Astrocyte (in vitro differentiated cells and primary cell): Measurements from ENCODE around the gene KLF18. TPM values are rescaled to one million over a fixed set of nuclear protein-coding genes. Genes with fewer than 3 reads are reported as not detected.

Experiments used
- DNase-seq: peaks from one replicate; pipeline ENCODE4 v3.0.0-alpha.2; 2010; ENCODE audit warnings: low read depth
- FAIRE-seq: peaks from 2 replicates; lab custom pipeline; 2011; peaks lifted over from hg19 to GRCh38; lab: Jason Lieb, UNC
- H2AFZ ChIP-seq: 2 replicates; pipeline ENCODE4 v1.6.0; 2012; ENCODE audit warnings: low read depth, low read length, inconsistent platforms
- H3K27ac ChIP-seq: 2 replicates; pipeline ENCODE4 v1.5.1; 2011; ENCODE audit warnings: low read depth, low read length, inconsistent platforms
- H3K27me3 ChIP-seq: 2 replicates; pipeline ENCODE4 v1.6.0; 2011; ENCODE audit warnings: low read length, inconsistent platforms; ENCODE audit not compliant: insufficient read depth
- H3K36me3 ChIP-seq: 2 replicates; pipeline ENCODE4 v1.5.1; 2011; ENCODE audit warnings: low read length, inconsistent platforms; ENCODE audit not compliant: insufficient read depth
- H3K4me1 ChIP-seq: 2 replicates; pipeline ENCODE4 v1.5.1; 2011; ENCODE audit warnings: low read length, inconsistent platforms; ENCODE audit not compliant: insufficient read depth
- H3K4me2 ChIP-seq: 2 replicates; pipeline ENCODE4 v1.6.0; 2012; ENCODE audit warnings: low read length, inconsistent platforms
- H3K4me3 ChIP-seq: 2 replicates; pipeline ENCODE4 v1.5.1; 2011; ENCODE audit warnings: low read depth, mild to moderate bottlenecking, low read length, inconsistent platforms; ENCODE audit not compliant: insufficient read depth
- H3K79me2 ChIP-seq: 2 replicates; pipeline ENCODE4 v1.6.0; 2012; ENCODE audit warnings: mild to moderate bottlenecking, low read length, inconsistent platforms; ENCODE audit not compliant: insufficient read depth
- H3K9ac ChIP-seq: 2 replicates; pipeline ENCODE4 v1.6.0; 2012; ENCODE audit warnings: mild to moderate bottlenecking, low read length, inconsistent platforms
- H3K9me3 ChIP-seq: 2 replicates; pipeline ENCODE4 v1.5.1; 2012; ENCODE audit warnings: low read depth, mild to moderate bottlenecking, low read length, inconsistent platforms; ENCODE audit not compliant: insufficient read depth
- H4K20me1 ChIP-seq: 2 replicates; pipeline ENCODE4 v1.6.0; 2012; ENCODE audit warnings: low read length, inconsistent platforms; ENCODE audit not compliant: insufficient read depth
- H3K27ac Mint-ChIP-seq: one replicate; pipeline ENCODE4 v1.8.0; 2021; ENCODE audit warnings: mild to moderate bottlenecking, mixed read lengths; ENCODE audit not compliant: unreplicated experiment
- H3K27me3 Mint-ChIP-seq: one replicate; pipeline ENCODE4 v1.8.0; 2021; ENCODE audit warnings: low read depth, mixed read lengths; ENCODE audit not compliant: unreplicated experiment
- H3K36me3 Mint-ChIP-seq: one replicate; pipeline ENCODE4 v1.8.0; 2021; ENCODE audit warnings: low read depth, mixed read lengths; ENCODE audit not compliant: unreplicated experiment
- H3K4me1 Mint-ChIP-seq: one replicate; pipeline ENCODE4 v1.8.0; 2021; ENCODE audit warnings: low read depth, mixed read lengths; ENCODE audit not compliant: unreplicated experiment
- H3K4me3 Mint-ChIP-seq: one replicate; pipeline ENCODE4 v1.8.0; 2021; ENCODE audit warnings: mild to moderate bottlenecking, moderate library complexity, mixed read lengths; ENCODE audit not compliant: unreplicated experiment
- H3K9me3 Mint-ChIP-seq: one replicate; pipeline ENCODE4 v1.8.0; 2021; ENCODE audit warnings: mild to moderate bottlenecking, mixed read lengths; ENCODE audit not compliant: unreplicated experiment
- CTCF ChIP-seq: IDR thresholded peaks from 2 replicates; pipeline ENCODE4 v1.5.1; 2011; ENCODE audit warnings: low read depth, mild to moderate bottlenecking, inconsistent platforms, low read length, moderate library complexity; ENCODE audit not compliant: insufficient read depth
- EZH2 ChIP-seq: IDR thresholded peaks from 2 replicates; pipeline ENCODE4 v1.6.1; 2012; ENCODE audit warnings: mild to moderate bottlenecking, low read length, inconsistent platforms; ENCODE audit not compliant: insufficient read depth
- total RNA-seq: library from RNA; stranded (reverse); gene quantifications from 2 replicates; pipeline ENCODE4 v1.2.1, GENCODE V29; 2021

KLF18 gene
- total RNA-seq, 1 donor from 2014 or later, result not detected

- Mint-ChIP-seq H3K36me3 (no peaks in the 10 kb centered on the region), H3K27ac (no peak overlapping the region), H3K9me3 (peaks cover 5% of the 10 kb centered on the region), H3K4me3 (no peak overlapping the region), H3K4me1 (no peaks in the 10 kb centered on the region), H3K27me3 (peaks cover 13% of the 10 kb centered on the region)
- Histone ChIP-seq H3K9me3 (no peaks in the 10 kb centered on the region), H3K36me3 (no peaks in the 10 kb centered on the region), H3K4me3 (no peak overlapping the region), H2AFZ (no peak overlapping the region), H3K4me1 (no peaks in the 10 kb centered on the region), H3K27ac (no peak overlapping the region), H3K27me3 (no peaks in the 10 kb centered on the region), H4K20me1 (no peaks in the 10 kb centered on the region), H3K9ac (no peak overlapping the region), H3K79me2 (no peaks in the 10 kb centered on the region), H3K4me2 (no peak overlapping the region)
- DNase-seq (no peak), FAIRE-seq (no peak)
- no peak for TF ChIP-seq EZH2
- no peak for TF ChIP-seq CTCF
Observed at GRCh38 chr1:44135886-44136285, 5.5 kb downstream of the KLF18 start.

GRCh38 chr1:44134071-44134920 is 7.1 kb downstream of the KLF18 start:
- no peak for FAIRE-seq
- Histone ChIP-seq H3K27me3 (no peaks in the 10 kb centered on the region), H3K27ac (no peak overlapping the region), H3K4me2 (no peak overlapping the region), H2AFZ (no peak overlapping the region), H3K36me3 (no peaks in the 10 kb centered on the region), H3K4me1 (no peaks in the 10 kb centered on the region), H3K9ac (no peak overlapping the region), H4K20me1 (no peaks in the 10 kb centered on the region), H3K79me2 (no peaks in the 10 kb centered on the region), H3K9me3 (no peaks in the 10 kb centered on the region), H3K4me3 (no peak overlapping the region)
- no peak for TF ChIP-seq CTCF
- TF ChIP-seq EZH2, result no peak
- peaks cover 7% of the 10 kb centered on the region for H3K9me3 Mint-ChIP-seq
- peaks cover 10% of the 10 kb centered on the region for H3K27me3 Mint-ChIP-seq
- H3K36me3 Mint-ChIP-seq, result no peaks in the 10 kb centered on the region
- H3K27ac Mint-ChIP-seq, result no peak overlapping the region
- no peak for DNase-seq
- H3K4me1 Mint-ChIP-seq, result no peaks in the 10 kb centered on the region
- no peak overlapping the region for H3K4me3 Mint-ChIP-seq

GRCh38 chr1:44131411-44131810 is 10.0 kb downstream of the KLF18 start:
- Histone ChIP-seq H3K4me1 (no peaks in the 10 kb centered on the region), H3K9me3 (no peaks in the 10 kb centered on the region), H2AFZ (no peak overlapping the region), H3K4me2 (no peak overlapping the region), H3K79me2 (no peaks in the 10 kb centered on the region), H4K20me1 (no peaks in the 10 kb centered on the region), H3K4me3 (no peak overlapping the region), H3K27ac (no peak overlapping the region), H3K27me3 (no peaks in the 10 kb centered on the region), H3K9ac (no peak overlapping the region), H3K36me3 (no peaks in the 10 kb centered on the region)
- TF ChIP-seq EZH2, result no peak
- no peak for TF ChIP-seq CTCF
- Mint-ChIP-seq H3K4me1 (no peaks in the 10 kb centered on the region), H3K4me3 (no peak overlapping the region), H3K27me3 (peaks cover 15% of the 10 kb centered on the region), H3K9me3 (peaks cover 5% of the 10 kb centered on the region), H3K36me3 (no peaks in the 10 kb centered on the region), H3K27ac (no peak overlapping the region)
- FAIRE-seq (no peak), DNase-seq (no peak)
